DMS114 treated with DMSO at 0.1 percent for 48 hours (cell line): Measurements from ENCODE around the gene FUT8.
"Not testable (repeated sequence)": the region's sequence is repeated elsewhere in the genome, so short reads cannot be mapped to it uniquely, and the experiment has no call there.

ENCODE experiments used
- DNase-seq: peaks from one replicate; lab custom pipeline; 2025; ENCODE audit not compliant: unreplicated experiment; lab: John Stamatoyannopoulos, UW

Gene FUT8

GRCh38 chr14:65415613-65416012, 3.1 kb downstream of the FUT8 start:
- no peak for DNase-seq

- DNase-seq, result no peak
Observed at GRCh38 chr14:65419593-65420252, 7.2 kb downstream of the FUT8 start.

- no peak for DNase-seq
Observed at GRCh38 chr14:65421201-65421981, 8.9 kb downstream of the FUT8 start.

GRCh38 chr14:65422088-65422834, 9.7 kb downstream of the FUT8 start:
- DNase-seq, result no peak

GRCh38 chr14:65423982-65424381, 11.5 kb downstream of the FUT8 start:
- no peak for DNase-seq

- DNase-seq, result no peak
Observed at GRCh38 chr14:65424531-65424930, 12.0 kb downstream of the FUT8 start.

GRCh38 chr14:65425885-65426284, 13.4 kb downstream of the FUT8 start:
- DNase-seq, result no peak

GRCh38 chr14:65426902-65427301, 14.4 kb downstream of the FUT8 start:
- not testable (repeated sequence) for DNase-seq

GRCh38 chr14:65428691-65429090, 16.2 kb downstream of the FUT8 start:
- DNase-seq, result no peak

- DNase-seq, result no peak
Observed at GRCh38 chr14:65429757-65430156, 17.2 kb downstream of the FUT8 start.

GRCh38 chr14:65431245-65431644, 18.7 kb downstream of the FUT8 start:
- DNase-seq, result no peak

GRCh38 chr14:65431951-65432350, 19.4 kb downstream of the FUT8 start:
- DNase-seq, result no peak

GRCh38 chr14:65432361-65432948, 19.9 kb downstream of the FUT8 start:
- no peak for DNase-seq

- DNase-seq, result no peak
Observed at GRCh38 chr14:65433157-65433556, 20.6 kb downstream of the FUT8 start.

GRCh38 chr14:65433646-65434045, 21.1 kb downstream of the FUT8 start:
- no peak for DNase-seq

- DNase-seq, result no peak
Observed at GRCh38 chr14:65434216-65434850, 21.8 kb downstream of the FUT8 start.

- no peak for DNase-seq
Observed at GRCh38 chr14:65438266-65438933, 25.9 kb downstream of the FUT8 start.

- DNase-seq, result no peak
Observed at GRCh38 chr14:65439117-65439516, 26.6 kb downstream of the FUT8 start.

- no peak for DNase-seq
Observed at GRCh38 chr14:65440230-65440629, 27.7 kb downstream of the FUT8 start.

GRCh38 chr14:65444230-65444629, 31.7 kb downstream of the FUT8 start:
- DNase-seq, result no peak

- DNase-seq, result no peak
Observed at GRCh38 chr14:65446159-65446558, 33.6 kb downstream of the FUT8 start.
